ENCODE measurements around the gene PRDM5.

PRDM5 gene

DNA sequence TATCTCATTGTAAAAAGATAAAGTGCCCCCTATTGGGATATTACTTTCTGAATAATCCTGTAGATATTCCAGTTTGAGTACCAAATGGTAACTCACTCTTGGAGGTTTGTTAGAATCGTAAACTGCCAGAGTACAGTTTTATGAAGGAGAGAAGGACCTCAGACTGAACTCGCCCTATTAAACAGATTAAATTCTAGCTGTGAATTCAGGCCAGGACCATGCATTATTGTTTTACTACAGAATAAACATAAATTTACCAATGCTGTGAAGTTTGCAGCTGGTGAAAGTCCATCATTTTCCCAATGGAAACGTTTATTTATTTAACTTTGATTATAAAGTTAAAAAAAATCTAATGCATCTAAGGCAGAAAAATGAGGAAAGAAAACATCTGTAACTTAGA, 20.2 kb upstream of the PRDM5 start:
- no peak overlapping the region for H3K4me3 ChIP-seq (ENCODE audit: low read depth, low read length)
- TF ChIP-seq, protein P1, sequence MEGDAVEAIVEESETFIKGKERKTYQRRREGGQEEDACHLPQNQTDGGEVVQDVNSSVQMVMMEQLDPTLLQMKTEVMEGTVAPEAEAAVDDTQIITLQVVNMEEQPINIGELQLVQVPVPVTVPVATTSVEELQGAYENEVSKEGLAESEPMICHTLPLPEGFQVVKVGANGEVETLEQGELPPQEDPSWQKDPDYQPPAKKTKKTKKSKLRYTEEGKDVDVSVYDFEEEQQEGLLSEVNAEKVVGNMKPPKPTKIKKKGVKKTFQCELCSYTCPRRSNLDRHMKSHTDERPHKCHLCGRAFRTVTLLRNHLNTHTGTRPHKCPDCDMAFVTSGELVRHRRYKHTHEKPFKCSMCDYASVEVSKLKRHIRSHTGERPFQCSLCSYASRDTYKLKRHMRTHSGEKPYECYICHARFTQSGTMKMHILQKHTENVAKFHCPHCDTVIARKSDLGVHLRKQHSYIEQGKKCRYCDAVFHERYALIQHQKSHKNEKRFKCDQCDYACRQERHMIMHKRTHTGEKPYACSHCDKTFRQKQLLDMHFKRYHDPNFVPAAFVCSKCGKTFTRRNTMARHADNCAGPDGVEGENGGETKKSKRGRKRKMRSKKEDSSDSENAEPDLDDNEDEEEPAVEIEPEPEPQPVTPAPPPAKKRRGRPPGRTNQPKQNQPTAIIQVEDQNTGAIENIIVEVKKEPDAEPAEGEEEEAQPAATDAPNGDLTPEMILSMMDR (IDR thresholded peaks at IDR 0.05; ENCODE audit: low read depth, low read length), result no peak

DNA sequence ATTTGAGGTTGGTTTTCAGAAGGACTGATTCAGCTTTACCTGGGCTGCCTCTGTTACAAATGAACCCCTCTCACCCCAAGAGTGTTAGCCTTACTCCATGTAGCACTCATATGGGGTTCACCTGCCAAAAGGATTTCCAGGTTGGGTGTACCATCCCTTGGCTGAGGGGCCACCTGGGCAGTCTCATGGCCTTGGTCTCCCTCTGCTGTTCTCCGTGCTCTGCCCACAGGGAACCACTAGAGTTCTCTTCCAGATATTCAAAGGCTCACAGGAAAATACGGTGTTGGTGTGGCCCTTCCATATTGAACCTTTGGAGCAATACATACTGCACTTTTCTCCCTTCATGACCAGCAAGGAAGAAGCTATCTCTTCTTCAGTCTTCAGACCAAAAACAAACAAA, 18.0 kb upstream of the PRDM5 start:
- no peak overlapping the region for H3K4me3 ChIP-seq (ENCODE audit: low read depth, low read length)
- TF ChIP-seq, protein P1 (IDR thresholded peaks at IDR 0.05; ENCODE audit: low read depth, low read length), result no peak

DNA sequence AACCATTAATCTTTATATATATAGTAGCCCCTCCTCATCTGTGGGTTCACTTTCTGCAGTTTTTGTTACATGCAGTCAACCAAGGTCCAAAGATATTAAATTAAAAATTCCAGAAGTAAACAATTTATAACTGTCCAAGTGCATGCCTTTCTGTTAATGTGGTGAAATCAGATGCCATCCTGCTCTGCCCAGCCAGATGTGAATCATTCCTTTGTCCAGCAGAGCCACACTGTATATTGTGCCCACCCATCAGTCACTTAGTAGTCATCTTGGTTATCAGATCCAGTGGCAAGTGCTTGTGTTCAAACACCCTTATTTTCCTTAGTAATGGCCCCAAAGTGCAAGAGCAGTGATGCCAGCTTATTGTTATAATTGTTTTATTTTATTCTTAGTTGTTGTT, 17.2 kb upstream of the PRDM5 start:
- no peak overlapping the region for H3K4me3 ChIP-seq (ENCODE audit: low read depth, low read length)
- TF ChIP-seq, protein P1 (IDR thresholded peaks at IDR 0.05; ENCODE audit: low read depth, low read length), result no peak

DNA sequence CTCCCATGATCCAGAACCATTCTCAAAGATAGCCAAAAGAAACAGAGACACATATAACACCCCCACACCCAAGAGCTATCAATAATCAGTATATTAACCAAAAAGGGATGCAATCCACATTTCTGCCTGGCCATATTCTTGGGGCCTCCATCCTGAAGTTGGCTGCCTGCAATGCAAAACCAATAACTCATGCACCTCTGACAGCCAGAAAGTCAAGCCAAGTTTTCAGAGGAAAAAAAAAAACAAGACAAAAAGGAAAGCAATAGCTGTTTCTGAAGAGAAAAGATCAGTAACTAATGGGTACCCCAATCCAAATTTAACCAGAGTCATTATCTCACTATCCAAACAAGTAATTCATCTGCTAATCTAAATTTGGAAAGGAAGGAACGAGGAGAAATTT, 7.3 kb upstream of the PRDM5 start:
- TF ChIP-seq, protein P1 (IDR thresholded peaks at IDR 0.05; ENCODE audit: low read depth, low read length), result no peak
- no peak overlapping the region for H3K4me3 ChIP-seq (ENCODE audit: low read depth, low read length)

DNA sequence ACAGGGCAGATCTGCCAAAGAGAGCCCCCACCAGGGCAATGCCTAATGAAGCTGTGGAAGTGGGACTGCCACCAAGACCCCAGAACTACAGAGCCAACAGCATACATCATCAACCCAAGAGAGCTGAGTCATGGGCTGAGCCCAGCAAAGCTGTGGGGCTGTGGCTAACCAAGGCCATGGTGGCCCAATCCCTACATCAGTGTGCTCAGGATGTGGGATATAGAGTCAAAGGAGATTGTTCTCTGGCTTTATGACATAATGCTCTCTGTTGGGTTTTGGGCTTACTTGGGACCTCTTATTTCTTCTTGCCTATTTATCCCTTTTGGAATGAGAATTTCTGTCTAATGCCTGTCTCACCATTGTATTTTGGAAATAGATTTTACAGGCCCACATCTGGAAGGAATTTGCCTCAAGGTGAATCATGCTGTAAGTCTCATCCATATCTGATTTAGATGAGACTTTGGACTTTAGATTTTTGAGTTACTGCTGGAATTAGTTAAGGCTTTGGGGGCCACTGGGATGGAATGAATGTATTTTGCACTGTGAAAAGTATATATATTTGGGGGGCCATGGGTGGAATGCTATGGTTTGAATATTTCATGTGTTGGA, 5.4 kb upstream of the PRDM5 start:
- TF ChIP-seq, protein P1 (IDR thresholded peaks at IDR 0.05; ENCODE audit: low read depth, low read length), result no peak
- H3K4me3 ChIP-seq (ENCODE audit: low read depth, low read length), result no peak overlapping the region

DNA sequence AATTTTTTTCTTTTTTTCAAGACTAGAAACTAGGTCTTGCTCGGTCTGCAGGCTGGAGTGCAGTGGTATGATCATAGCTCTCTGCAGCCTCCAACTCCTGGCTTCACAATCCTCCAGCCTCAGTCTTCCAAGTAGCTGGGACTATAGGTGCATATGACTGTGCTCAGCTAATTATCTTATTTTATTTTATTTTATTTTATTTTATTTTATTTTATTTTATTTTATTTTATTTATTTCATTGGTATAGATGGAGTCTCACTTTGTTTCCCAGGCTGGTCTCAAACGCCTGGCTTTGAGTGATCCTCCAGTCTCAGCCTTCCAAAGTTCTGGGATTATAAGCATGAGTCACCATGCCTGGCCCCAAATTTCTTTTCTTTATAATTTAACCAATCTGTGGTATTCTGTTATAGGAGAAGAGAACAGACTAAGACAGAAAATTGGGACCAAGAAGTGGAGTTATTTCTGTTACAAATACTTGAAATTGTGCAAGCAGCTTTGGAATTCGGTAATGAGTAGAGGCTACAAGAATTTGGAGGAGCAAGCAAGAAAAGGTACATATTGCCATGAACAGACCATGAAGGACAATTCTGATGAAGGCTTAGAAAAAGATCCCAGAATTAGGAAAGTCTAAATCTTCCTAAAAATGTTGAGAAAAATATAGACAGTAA, 4.0 kb upstream of the PRDM5 start:
- TF ChIP-seq, protein P1 (IDR thresholded peaks at IDR 0.05; ENCODE audit: low read depth, low read length), result no peak
- H3K4me3 ChIP-seq (ENCODE audit: low read depth, low read length), result no peak overlapping the region

DNA sequence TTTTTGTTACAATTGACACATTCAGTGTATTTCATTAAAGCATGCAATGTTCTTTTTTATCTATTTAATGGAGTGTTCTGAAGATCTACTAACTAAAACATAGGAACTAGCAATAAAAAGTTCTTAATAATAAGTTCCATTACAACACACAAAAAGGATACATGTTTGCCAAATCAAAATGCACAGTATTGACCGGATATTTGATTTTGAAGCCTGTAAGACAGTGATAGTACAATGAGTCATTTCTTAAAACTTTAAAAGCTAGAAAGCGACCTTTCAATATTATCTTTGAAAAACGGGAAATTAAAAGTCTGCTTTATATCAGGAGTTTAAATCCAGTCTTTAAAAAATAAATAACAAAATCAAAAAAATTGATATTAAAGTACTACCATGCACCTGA, 2.4 kb upstream of the PRDM5 start:
- H3K4me3 ChIP-seq (ENCODE audit: low read depth, low read length), result no peak overlapping the region
- TF ChIP-seq, protein P1 (IDR thresholded peaks at IDR 0.05; ENCODE audit: low read depth, low read length), result no peak
